DND-41 (cell line): ENCODE results near the gene MAP3K9.

Source experiments
- EZH2 ChIP-seq: IDR thresholded peaks from 3 replicates; pipeline ENCODE4 v1.6.1; 2012; ENCODE audit warnings: borderline replicate concordance, low read depth, mild to moderate bottlenecking, moderate library complexity, low read length, inconsistent platforms; ENCODE audit not compliant: severe bottlenecking
- TF ChIP-seq, protein P1 (sequence below): IDR thresholded peaks from 2 replicates; pipeline ENCODE4 v1.5.1; 2012; ENCODE audit warnings: borderline replicate concordance, low read length, moderate library complexity, mild to moderate bottlenecking; ENCODE audit not compliant: poor library complexity, severe bottlenecking; ENCODE audit errors: extremely low read depth

DNA sequence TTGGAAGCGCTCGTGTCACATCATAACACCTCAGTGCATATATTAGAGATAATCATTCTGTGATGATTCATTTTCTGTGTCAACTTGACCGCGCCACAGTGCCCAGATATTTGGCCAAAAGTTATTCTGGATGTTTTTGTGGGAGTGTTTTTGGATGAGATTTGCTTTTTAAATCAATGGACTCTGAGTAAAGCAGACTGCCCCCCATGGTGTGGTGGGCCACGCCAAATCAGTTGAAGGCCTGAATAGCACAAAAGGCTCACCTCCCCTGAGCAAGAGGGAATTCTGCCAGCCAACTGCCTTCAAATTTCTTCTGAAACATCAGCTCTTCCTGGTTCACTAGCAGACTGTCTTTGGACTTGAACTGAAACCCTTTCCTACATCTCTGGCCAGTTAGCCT lies 24.6 kb upstream of the MAP3K9 start:
- TF ChIP-seq, protein P1, sequence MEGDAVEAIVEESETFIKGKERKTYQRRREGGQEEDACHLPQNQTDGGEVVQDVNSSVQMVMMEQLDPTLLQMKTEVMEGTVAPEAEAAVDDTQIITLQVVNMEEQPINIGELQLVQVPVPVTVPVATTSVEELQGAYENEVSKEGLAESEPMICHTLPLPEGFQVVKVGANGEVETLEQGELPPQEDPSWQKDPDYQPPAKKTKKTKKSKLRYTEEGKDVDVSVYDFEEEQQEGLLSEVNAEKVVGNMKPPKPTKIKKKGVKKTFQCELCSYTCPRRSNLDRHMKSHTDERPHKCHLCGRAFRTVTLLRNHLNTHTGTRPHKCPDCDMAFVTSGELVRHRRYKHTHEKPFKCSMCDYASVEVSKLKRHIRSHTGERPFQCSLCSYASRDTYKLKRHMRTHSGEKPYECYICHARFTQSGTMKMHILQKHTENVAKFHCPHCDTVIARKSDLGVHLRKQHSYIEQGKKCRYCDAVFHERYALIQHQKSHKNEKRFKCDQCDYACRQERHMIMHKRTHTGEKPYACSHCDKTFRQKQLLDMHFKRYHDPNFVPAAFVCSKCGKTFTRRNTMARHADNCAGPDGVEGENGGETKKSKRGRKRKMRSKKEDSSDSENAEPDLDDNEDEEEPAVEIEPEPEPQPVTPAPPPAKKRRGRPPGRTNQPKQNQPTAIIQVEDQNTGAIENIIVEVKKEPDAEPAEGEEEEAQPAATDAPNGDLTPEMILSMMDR: no peak
- TF ChIP-seq EZH2: no peak
